Measurements from ENCODE around the gene PLSCR3.

The PLSCR3 gene

GRCh38 chr17:7426896-7427489 is 32.7 kb upstream of the PLSCR3 start:
- no peak overlapping the region for H3K4me3 ChIP-seq (replicated peaks; ENCODE audit: low read depth, low read length)
- no peak for DNase-seq (ENCODE audit: extremely low read depth, low read depth)
- no peak for TF ChIP-seq CTCF (IDR thresholded peaks at IDR 0.05; ENCODE audit: low read depth, low read length, missing control alignments)

GRCh38 chr17:7426203-7426863 is 32.0 kb upstream of the PLSCR3 start:
- no peak for DNase-seq (ENCODE audit: extremely low read depth, low read depth)
- TF ChIP-seq CTCF (IDR thresholded peaks at IDR 0.05; ENCODE audit: low read depth, low read length, missing control alignments), result no peak
- H3K4me3 ChIP-seq (replicated peaks; ENCODE audit: low read depth, low read length), result no peak overlapping the region

GRCh38 chr17:7425756-7426155 is 31.4 kb upstream of the PLSCR3 start:
- no peak for TF ChIP-seq CTCF (IDR thresholded peaks at IDR 0.05; ENCODE audit: low read depth, low read length, missing control alignments)
- no peak overlapping the region for H3K4me3 ChIP-seq (replicated peaks; ENCODE audit: low read depth, low read length)
- DNase-seq (ENCODE audit: extremely low read depth, low read depth), result no peak

GRCh38 chr17:7425316-7425715 is 31.0 kb upstream of the PLSCR3 start, which contains the start of gene SPEM2:
SPEM2 (plus strand) TSS chr17:7425616; CDS start chr17:7425689, 73 bp downstream.
- TF ChIP-seq CTCF (IDR thresholded peaks at IDR 0.05; ENCODE audit: low read depth, low read length, missing control alignments), result no peak
- no peak within 1 kb of the TSS for H3K4me3 ChIP-seq (replicated peaks; ENCODE audit: low read depth, low read length)
- no peak for DNase-seq (ENCODE audit: extremely low read depth, low read depth)

- no peak for TF ChIP-seq CTCF (IDR thresholded peaks at IDR 0.05; ENCODE audit: low read depth, low read length, missing control alignments)
- no peak for DNase-seq (ENCODE audit: extremely low read depth, low read depth)
- H3K4me3 ChIP-seq (replicated peaks; ENCODE audit: low read depth, low read length), result no peak overlapping the region
Observed at GRCh38 chr17:7423679-7424078, 29.4 kb upstream of the PLSCR3 start.

GRCh38 chr17:7421186-7421585 is 26.9 kb upstream of the PLSCR3 start:
- TF ChIP-seq CTCF (IDR thresholded peaks at IDR 0.05; ENCODE audit: low read depth, low read length, missing control alignments), result no peak
- no peak overlapping the region for H3K4me3 ChIP-seq (replicated peaks; ENCODE audit: low read depth, low read length)
- DNase-seq (ENCODE audit: extremely low read depth, low read depth), result no peak

Data from HFF-Myc (cell line).